Stimulated activated CD8-positive, alpha-beta memory T cell treated with anti-CD3 and anti-CD28 coated beads, Interleukin-12 subunit alpha, Interleukin-12 subunit beta, amount 100 ng/mL, for 24 hours (primary cell): ENCODE results near the gene WHRN.

Source experiments
- DNase-seq: peaks from one replicate; pipeline ENCODE4 v3.0.0-alpha.2; 2020; ENCODE audit errors: extremely low read depth

WHRN gene

GRCh38 chr9:114505187-114506081 lies at the start of gene WHRN:
TSS of gene WHRN (minus strand) at chr9:114505473. CDS start at chr9:114504801, 672 bp downstream.
- peak; percentile 81 for DNase-seq

- DNase-seq: no peak
Measured at GRCh38 chr9:114553202-114553601, 47.9 kb upstream of the WHRN start.

DNA sequence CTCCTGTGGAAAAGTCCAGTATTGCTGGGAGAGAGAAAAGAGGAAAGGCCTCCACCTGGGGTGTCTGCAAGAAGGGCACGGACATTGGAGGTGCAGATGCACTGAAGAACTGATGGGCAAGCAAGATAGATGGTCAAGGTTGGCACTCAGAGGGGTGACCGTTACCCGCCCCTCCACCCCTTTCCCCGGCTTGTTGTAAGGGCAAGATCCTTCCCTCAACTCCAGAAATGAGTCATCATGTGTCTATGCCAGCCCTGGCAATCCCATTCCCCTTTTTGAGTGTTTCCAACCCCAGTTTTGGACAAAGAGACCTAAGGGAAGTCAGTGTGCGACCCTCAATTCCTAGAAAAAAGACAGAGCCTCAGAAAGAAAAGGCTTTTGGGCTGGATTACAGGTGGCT lies 47.4 kb upstream of the WHRN start:
- DNase-seq: no peak

DNA sequence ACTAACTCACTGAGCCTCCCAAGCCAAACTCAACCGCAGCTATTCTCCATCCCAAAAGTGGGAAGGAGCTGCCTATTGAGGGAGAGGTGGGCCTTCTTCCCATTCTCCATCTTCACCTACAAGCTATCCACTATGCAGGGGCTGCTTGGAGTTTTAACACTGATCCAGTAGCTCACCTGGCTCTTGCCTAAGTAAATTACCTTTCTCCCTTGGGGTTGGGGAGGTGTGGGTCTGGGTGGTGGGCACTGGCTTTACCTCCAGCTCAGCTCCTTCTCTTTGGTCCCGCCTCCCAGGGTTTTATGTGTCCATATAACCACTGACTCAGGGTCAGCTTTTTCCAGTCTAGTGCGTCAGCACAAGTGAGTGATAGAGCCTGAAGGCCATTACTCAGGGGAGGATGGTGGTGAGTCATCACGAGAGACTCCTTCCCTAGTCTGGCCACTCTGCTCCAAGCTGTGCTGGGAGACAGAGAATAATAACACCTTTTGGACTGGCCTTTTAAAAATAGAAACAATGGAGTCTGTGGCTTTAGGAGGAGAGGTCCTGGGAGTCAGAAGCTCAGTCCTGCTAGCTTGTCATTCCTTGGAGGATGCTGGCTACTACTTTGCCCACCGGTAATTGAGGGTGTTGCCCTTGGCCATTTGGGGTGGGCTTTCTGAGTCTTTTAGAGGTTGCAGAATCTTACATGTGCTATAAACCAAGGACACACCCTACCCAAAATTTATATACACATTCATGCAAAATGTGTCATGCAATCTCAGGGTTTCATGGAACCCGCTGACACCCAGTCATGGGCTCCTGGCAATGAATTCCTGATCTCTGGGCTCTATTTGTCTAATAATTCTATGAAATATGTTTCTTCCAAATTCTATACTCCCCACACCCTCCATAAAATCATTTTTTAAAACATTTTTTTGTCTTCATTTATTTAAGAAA lies 46.7 kb upstream of the WHRN start:
- DNase-seq: no peak

- DNase-seq: no peak
Measured at GRCh38 chr9:114549697-114550330, 44.5 kb upstream of the WHRN start.

DNA sequence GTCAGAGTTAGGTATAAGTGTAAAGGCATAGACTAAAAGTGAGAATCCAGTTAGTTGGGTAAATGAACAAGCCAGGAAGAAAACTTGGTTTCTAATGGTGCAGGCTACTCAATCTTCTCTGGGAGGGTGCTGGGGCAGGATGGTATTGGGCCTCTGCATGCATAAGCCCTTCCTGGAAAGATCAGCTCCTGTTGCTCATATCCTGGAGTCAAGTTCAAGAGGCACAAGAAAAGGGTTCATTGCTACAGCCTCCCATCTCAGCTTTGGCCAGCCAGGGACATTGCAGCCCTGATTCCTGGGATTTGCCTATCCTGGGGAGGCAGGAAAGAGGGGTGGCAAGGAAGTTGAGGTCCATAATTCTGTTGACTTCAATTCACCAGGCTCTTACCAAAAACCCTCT lies 41.6 kb upstream of the WHRN start:
- no peak for DNase-seq

DNA sequence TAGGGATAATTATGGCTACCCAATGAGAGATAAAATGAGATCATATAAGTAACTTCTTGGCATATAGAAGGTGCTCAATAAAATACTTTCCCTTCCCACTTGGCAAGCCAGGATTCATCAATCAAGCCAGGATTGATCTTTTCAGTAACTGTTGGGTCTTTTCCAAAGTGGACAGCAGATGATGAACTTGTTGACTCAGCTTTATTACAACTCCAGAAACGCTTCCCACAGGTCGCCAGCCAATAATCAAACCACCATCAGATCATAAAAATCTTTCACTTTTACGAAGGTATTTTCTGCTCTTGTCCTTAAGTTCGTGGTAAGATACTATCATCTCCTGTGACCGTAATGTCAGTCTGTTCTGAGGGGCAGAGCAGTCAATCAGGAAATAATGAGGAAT lies 39.8 kb upstream of the WHRN start:
- DNase-seq: no peak

DNA sequence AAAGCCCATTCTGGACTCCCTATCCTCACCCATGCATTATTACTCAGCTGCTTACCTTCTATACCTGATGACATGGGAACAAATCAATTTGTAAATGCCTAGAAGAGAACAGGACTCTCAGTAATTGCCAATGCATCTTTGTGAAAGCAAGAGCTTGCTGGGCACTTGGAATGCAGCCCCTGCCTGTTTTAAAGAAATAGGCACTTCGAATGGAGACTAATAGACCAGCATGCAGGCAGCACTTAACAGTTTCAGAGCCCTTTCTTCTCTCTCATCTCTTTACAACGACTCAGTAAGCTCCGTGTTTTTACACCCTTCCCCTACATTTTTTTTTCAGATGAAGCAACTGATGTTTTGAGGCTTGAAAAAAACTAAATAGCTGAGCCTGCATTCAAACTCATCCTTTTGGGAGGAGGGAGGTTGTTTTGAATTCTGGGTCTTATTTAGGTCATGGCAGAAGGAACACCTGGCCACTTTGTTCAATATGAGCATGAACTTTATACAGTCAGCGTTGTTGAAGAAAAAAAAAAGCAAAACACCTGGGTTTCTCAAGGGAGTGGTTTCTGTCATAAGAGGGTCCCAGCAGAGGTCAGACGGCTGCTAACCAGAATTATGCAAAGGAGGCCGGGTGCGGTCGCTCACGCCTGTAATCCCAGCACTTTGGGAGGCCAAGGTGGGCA lies 34.6 kb upstream of the WHRN start:
- DNase-seq: no peak

DNA sequence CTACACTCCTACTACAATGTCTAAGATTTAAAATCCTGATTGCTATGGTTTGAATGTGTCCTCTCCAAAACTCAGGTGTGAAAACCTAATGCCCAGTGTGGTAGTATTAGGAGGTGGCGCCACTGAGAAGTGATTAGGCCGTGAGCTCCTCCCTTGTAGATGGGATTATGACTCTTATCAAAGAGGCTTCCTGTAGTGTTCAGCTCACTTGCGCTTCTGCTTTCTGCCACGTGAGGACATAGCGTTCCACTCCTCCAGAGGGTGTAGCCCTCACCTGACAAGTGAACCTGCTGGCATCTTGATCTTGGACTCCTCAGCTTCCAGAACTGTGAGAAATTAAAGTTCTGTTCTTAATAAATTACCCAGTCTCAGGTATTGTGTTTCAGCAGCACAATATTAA lies 33.0 kb upstream of the WHRN start:
- no peak for DNase-seq

GRCh38 chr9:114532561-114533237 lies 27.4 kb upstream of the WHRN start:
- DNase-seq: no peak

DNA sequence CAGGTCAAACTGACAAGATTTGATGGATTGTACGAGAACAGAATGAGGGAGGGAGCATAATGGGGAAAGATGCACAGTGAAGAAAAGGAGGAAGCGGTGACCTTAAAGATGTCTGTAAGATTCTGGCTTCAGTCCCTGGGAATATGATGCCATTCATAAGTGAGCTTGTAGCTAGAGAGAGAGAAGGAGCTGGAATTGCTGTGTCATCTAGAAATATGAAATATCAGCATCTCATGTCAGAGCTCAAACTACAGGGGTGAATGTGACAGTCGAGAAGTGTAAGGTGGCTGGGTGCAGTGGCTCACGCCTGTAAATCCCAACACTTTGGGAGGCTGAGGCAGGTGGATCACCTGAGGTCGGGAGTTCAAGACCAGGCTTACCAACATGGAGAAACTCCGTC lies 24.0 kb upstream of the WHRN start:
- DNase-seq: no peak

DNA sequence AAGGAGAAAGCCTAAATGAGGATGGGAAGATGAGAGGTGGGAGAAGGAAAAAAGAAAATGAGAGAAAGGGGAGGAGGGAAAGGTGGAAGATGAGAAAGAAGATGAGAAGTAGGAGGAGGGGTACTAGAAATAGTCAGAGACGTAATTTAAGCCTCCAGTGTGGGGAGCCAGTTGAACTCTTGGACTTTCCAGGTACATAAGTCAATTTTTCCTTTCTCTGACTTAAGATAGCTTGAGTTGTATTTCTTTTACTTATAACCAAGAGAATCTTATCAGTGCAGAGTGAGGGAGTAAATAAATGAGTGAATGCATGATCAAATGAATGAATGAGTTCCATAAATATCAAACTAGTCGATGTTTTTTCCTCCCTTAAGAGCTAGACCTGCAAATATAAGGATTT lies 21.5 kb upstream of the WHRN start:
- no peak for DNase-seq

DNA sequence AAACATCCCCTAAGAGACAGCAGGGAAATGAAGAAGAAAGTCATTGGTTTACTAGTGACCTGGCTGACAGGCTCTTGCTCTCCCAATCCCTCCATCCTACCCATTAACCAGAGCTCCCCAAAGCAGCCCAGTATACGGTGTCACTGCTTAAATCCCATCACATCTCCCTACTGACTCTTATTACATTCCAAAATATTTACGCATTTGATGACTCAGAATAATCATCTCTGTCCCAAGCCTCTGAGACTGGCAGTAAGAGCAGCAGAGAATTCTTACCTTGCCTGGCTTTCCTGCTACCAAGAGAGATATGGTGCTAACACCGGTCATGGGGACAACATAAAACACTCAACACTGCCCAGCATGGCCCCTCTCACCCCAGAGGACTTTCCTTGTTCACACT lies 20.2 kb upstream of the WHRN start:
- DNase-seq: no peak

DNA sequence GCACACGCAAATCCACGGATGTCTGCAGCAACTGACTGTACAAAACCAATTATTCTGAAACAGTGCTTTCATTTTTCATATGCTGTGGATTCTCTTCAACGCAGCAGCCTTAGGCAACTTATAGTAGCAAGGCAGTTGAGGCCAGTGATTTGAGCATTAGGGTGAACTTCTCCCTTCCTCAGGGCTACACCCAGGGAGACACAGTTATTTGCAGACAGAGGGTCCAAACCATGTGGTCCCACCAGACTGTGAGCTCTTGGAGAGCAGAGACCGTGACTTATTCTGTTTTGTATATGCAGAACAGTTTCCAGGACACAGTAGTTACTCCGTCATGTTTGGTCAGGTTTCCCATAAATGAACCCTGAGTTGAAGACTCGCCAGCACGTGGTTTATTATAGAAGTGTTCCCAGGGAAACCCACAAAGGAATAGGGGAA lies 19.0 kb upstream of the WHRN start:
- no peak for DNase-seq

GRCh38 chr9:114522847-114523246 lies 17.6 kb upstream of the WHRN start:
- DNase-seq: no peak

DNA sequence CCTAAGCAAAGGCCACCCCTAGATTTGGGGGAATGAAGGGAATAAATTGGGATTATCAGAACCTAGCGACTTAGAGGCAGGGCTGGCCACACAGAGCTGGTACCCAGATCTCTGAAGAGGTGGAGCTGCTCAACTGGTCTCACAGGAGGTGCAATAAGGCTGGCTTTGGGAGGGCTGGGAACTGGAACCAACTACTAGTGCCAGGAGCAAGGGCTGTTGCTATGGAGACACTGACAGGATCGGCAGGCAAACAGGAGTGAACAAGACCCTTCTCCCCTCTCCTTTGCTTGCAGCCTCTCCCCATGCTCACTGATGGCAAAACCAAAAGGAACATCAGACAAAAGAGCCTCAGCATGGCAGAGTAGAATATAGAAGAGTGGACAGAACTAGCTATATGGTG lies 17.0 kb upstream of the WHRN start:
- no peak for DNase-seq

- DNase-seq: no peak
Measured at GRCh38 chr9:114521846-114522245, 16.6 kb upstream of the WHRN start.

GRCh38 chr9:114518599-114519022 lies 13.3 kb upstream of the WHRN start:
- DNase-seq: no peak

GRCh38 chr9:114518120-114518519 lies 12.8 kb upstream of the WHRN start:
- no peak for DNase-seq

GRCh38 chr9:114516913-114517312 lies 11.6 kb upstream of the WHRN start:
- no peak for DNase-seq

GRCh38 chr9:114515528-114515927 lies 10.3 kb upstream of the WHRN start:
- no peak for DNase-seq
